Peyer's patch (tissue), 4 donors: ENCODE results near the gene OPRD1.

Experiments used
- POLR2A ChIP-seq, 2 donors: fragments of 450-650 bp; IDR thresholded peaks; one replicate each; pipeline ENCODE4 v1.5.1; 2017; ENCODE audit warnings: antibody characterized with exemption in 2 of 2, mild to moderate bottlenecking in 2 of 2, moderate library complexity in 2 of 2
- TF ChIP-seq, protein P1 (sequence below), 6 experiments: fragments of 450-650 bp in 4 of 6; fragments of 200-600 bp in 2 of 6; sonication (generic) in 1 of 6; IDR thresholded peaks; one replicate each; pipeline ENCODE4 v1.5.1; 2017 to 2019; ENCODE audit warnings: antibody characterized with exemption in 6 of 6, mild to moderate bottlenecking in 3 of 6, moderate library complexity in 1 of 6

DNA sequence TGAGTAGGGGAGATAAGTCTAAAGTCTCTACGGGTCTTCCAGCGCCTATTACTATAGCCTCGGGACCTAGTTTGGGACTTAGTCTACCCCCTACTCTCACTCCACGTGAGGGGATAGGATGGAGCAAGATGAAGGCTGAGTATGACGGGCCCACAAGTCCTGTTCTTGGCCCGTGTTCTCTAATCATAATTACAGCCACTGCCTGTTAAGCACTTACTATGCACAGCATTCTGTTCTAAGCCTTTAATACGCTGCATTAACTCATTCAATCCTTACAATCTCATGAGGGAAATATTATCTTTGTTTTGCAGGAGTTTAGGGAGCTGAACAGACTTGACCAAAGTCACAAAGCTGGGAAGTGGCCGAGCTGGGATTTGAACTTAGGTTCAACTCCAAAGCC lies 78.5 kb downstream of the OPRD1 start:
- TF ChIP-seq, protein P1, sequence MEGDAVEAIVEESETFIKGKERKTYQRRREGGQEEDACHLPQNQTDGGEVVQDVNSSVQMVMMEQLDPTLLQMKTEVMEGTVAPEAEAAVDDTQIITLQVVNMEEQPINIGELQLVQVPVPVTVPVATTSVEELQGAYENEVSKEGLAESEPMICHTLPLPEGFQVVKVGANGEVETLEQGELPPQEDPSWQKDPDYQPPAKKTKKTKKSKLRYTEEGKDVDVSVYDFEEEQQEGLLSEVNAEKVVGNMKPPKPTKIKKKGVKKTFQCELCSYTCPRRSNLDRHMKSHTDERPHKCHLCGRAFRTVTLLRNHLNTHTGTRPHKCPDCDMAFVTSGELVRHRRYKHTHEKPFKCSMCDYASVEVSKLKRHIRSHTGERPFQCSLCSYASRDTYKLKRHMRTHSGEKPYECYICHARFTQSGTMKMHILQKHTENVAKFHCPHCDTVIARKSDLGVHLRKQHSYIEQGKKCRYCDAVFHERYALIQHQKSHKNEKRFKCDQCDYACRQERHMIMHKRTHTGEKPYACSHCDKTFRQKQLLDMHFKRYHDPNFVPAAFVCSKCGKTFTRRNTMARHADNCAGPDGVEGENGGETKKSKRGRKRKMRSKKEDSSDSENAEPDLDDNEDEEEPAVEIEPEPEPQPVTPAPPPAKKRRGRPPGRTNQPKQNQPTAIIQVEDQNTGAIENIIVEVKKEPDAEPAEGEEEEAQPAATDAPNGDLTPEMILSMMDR (IDR thresholded peaks at IDR 0.05) = no peak
- TF ChIP-seq POLR2A (IDR thresholded peaks at IDR 0.05) = no peak
